Forelimb muscle (tissue), 1 donor: ENCODE results near the gene UNC79. TPM values are rescaled to one million over a fixed set of nuclear protein-coding genes. Genes with fewer than 3 reads are reported as not detected.

Experiments used
- DNase-seq: peaks from one replicate; pipeline ENCODE4 v3.0.0-alpha.2; 2013; ENCODE audit warnings: low read depth
- polyA plus RNA-seq: library from polyadenylated mRNA; unstranded; fragments of 120-200 nt; gene quantifications from one replicate; pipeline ENCODE4 v1.2.1, GENCODE V29; 2013; ENCODE audit not compliant: insufficient read length

Gene UNC79
- polyA plus RNA-seq, 1 donor = 0.38 TPM

DNA sequence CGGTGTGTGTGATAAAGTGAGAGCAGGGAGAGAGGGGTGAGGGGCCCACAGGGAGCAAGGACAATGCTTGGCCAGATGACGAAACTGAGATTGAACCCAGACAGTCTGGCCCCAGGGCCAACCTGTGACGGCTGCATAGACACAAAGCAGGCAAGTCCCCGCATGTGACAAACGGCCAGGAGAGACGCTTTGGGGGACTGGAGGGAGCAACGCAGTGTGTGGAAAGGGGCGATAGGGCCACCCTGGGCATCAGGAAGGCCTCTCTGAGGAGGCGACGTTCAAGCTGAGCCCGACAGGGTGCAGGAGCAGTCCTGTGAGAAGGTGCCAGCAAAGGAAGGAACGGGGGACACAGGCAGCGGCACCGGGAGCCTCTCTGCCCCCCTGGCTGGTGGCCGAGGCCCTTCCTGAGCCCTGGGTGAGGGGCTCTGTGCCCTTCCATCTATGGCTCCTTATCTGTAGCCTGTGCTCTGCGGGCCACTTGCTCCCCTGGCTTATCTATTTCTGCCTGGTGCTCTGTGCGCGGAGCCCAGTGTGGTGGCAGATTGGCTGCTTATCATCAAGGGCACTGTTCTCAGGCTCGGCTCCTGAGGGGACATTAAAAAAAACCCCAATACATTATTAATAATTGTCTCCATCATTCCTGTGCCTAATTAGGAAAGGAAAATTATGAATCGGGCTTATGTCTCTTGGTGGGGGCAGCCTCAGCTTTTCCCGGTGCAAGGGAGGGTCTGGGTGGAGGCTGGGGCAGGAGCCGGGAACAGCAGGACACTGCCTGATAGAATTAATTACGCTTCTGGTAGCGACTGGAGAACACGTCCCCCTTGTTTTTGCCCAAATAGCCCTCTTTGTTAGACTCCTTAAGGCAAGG lies 317.7 kb downstream of the UNC79 start:
- DNase-seq = no peak

- DNase-seq = no peak
These were observed 318.3 kb downstream of the UNC79 start for GRCh38 chr14:93749076-93749420.

DNA sequence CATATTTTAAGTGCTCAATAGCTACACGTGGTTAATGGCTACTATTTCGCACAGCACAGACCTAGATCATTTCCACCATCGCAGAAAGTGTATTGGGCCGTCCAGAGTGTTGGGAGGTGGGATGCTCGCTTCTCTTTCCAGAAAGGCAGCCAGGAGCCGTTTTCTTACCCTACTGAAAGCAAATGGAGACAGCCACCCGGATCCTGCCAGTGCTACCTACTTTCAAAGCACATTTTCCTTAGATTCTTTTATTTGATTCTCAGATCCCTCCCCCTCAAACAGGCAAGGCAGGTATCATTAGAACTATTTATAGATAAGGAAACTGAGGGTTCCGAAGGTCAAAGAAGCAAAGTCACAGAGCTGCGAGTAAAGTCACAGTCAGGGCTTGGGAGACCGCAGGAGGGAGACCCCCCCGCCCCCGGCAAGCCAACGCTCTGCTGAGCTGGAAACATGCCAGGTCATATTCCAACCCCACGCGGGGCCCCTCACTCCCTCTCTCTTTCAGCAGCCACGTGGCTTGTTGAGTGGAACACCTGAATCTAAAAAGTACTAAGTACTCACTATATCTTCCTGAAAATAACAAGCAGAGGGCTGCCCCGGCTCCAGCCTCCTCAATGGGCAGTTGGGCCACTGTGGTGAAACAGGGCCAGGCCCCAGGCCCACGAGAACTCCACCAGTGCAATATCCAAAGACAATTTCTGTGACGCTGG lies 321.4 kb downstream of the UNC79 start:
- no peak for DNase-seq

DNA sequence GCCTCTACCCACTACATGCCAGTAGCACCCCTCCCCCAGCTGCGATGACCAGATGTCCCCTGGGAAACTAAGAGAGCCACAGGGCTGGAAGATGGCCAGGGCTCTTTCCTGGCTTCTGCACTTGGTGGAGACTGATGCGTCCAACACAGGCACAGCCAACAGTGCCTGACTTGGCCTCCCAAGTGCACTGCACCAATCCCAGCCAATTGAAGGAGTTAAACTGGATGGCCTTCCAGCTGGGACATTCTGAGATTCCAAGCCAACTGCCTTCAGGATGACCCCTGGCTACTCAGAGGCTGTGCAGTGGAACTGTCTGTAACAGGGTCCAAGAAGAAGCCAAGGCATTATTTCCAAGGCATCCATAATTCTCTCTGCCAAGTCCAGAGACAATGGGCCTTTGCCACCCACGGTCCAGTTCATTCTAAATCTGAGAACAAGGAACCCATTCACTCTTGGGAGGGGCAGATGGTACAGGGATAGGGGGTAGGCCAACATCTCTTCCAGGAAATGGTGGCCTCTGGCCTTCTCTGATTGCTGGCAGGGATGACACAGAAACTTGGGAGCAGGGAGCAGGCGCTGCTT lies 322.3 kb downstream of the UNC79 start:
- DNase-seq = no peak

GRCh38 chr14:93753647-93754046 lies 322.9 kb downstream of the UNC79 start:
- DNase-seq = no peak

- DNase-seq = no peak
These were observed 326.5 kb downstream of the UNC79 start for GRCh38 chr14:93757206-93757605.

Other genes starting within 250 kb of the UNC79 start
- 25.6 TPM for gene MOAP1, start 246.0 kb upstream of the UNC79 start, polyA plus RNA-seq
- 13.9 TPM for gene LYSET, start 245.6 kb upstream of the UNC79 start, polyA plus RNA-seq
- 8.2 TPM for gene GON7, start 223.9 kb upstream of the UNC79 start, polyA plus RNA-seq
- gene UBR7, start 223.7 kb upstream of the UNC79 start, polyA plus RNA-seq = 23.7 TPM
- 19.3 TPM for gene BTBD7, start 97.9 kb upstream of the UNC79 start, polyA plus RNA-seq
- 0.44 TPM for gene COX8C, start 83.8 kb upstream of the UNC79 start, polyA plus RNA-seq